BLaER1 treated with 17β-estradiol and CSF1 and Interleukin-3, amounts not matched to agents 10 nM and 100 nM (cell line): ENCODE measurements around the gene NFXL1.
"Not testable (repeated sequence)": the region's sequence is repeated elsewhere in the genome, so short reads cannot be mapped to it uniquely, and the experiment has no call there.

ENCODE experiments used
- H3K27ac ChIP-seq, 11 experiments: shearing (Covaris generic); formaldehyde crosslinking; 2 replicates each; pipeline ENCODE4 v1.8.1; 2022
- H3K27me3 ChIP-seq, 11 experiments: shearing (Covaris generic); formaldehyde crosslinking; 2 replicates each; pipeline ENCODE4 v1.8.1; 2022
- H3K36me3 ChIP-seq, 11 experiments: shearing (Covaris generic); formaldehyde crosslinking; 2 replicates each; pipeline ENCODE4 v1.8.1; 2022
- H3K4me1 ChIP-seq, 10 experiments: shearing (Covaris generic); formaldehyde crosslinking; 2 replicates each; pipeline ENCODE4 v1.8.1; 2022
- H3K4me2 ChIP-seq, 11 experiments: shearing (Covaris generic); formaldehyde crosslinking; 2 replicates each; pipeline ENCODE4 v1.8.1; 2022
- H3K4me3 ChIP-seq, 10 experiments: shearing (Covaris generic); formaldehyde crosslinking; 2 replicates each; pipeline ENCODE4 v1.8.1; 2022
- H3K9ac ChIP-seq, 11 experiments: shearing (Covaris generic); formaldehyde crosslinking; 2 replicates each; pipeline ENCODE4 v1.8.1; 2022
- H3K9me3 ChIP-seq, 11 experiments: shearing (Covaris generic); formaldehyde crosslinking; replicated peaks in 1 of 11; 2 replicates each; pipeline ENCODE4 v1.8.1; 2022
- H4K20me1 ChIP-seq, 11 experiments: shearing (Covaris generic); formaldehyde crosslinking; 2 replicates each; pipeline ENCODE4 v1.8.1; 2022
- Cebpa-rat ChIP-seq, 11 experiments: shearing (Covaris generic); IDR thresholded peaks; 2 replicates each; pipeline ENCODE4 v1.8.1; 2022

The NFXL1 gene

DNA sequence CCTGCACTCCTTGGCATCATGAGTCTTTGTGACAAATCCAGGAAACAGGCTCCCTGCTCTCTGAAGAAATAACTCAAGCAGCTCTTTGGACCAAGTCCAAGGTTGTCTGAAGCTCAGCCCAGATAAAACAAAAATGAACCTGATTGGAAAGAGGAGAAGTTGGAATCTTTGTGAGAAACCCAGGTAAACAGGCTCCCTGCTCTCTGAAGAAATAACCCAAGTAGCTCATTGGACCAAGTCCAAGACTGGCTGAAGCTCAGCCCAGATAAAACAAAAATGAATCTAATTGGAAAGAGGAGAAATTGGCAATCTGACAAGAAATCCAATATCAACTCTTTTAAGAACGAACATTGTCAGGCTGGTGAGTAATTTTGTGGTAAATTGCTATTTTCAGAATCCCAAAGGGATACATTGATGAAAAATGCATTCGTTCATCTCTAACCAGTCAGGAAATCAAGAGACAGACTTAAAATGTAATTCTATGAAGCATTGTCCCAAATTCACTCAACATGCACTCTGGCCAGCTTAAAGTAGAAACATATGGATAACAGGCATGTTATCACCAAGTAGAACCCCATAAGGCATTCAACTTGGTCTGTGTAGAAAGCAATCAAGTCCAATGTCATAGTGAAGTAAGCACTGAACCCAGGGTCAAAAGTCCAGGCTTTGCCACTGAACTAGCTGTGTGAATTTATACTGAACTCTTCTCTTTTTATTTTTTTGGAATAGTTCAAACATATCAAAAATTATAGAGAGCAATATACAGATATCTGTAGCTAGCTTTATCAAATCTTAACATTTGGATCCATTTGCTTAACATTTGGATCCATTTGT is 16.8 kb upstream of the NFXL1 start:
- H3K36me3 ChIP-seq: 0 out of 22 replicates have a peak, but pooled peaks cover 0 to 4% (median 0%) of the 10 kb centered on the region in 11 experiments
- no peaks in the 10 kb centered on the region for H3K27me3 ChIP-seq
- H3K9me3 ChIP-seq: peaks cover 7 to 19% (median 10%) of the 10 kb centered on the region in 11 experiments; a peak in 20 of 22 replicates
- H3K4me1 ChIP-seq: peaks cover 8 to 22% (median 11%) of the 10 kb centered on the region in 10 experiments
- TF ChIP-seq Cebpa-rat (IDR thresholded peaks at IDR 0.05): no peak
- no peak overlapping the region for H3K9ac ChIP-seq
- no peak overlapping the region for H3K27ac ChIP-seq
- H3K4me3 ChIP-seq: no peak overlapping the region
- H3K4me2 ChIP-seq: peak overlapping the region; percentile 4 to 57 (median 35); a peak in 19 of 22 replicates
- H4K20me1 ChIP-seq: no peaks in the 10 kb centered on the region

DNA sequence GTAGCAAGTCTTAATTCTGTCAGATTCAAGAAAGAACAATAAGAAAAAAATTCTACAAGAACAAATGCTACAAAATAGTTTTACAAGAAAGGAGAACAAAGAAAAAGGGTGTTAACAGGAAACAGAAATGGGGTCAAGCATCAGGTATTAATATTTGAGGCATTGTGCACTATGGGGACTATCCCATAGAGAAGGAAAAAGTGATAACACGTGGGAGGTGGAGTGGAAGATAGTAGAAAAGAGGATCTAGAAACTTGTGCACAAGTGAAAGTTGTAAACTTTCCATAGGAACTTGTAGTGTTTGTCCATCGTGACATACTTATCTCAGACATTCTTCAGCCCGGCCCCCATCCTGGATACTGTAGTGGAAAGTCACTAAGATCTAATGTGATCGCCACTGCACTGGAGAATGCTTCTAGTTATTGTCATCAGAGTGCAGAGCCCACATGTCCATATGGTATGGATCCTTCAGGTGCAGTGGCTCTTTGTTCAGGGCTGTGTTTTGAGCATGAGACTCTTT is 15.4 kb upstream of the NFXL1 start:
- Histone ChIP-seq H3K4me1 (peaks cover 8 to 22% (median 11%) of the 10 kb centered on the region in 10 experiments), H4K20me1 (no peaks in the 10 kb centered on the region), H3K9me3 (peaks cover 7 to 33% (median 10%) of the 10 kb centered on the region in 11 experiments; a peak in 20 of 22 replicates), H3K4me2 (peak overlapping the region in 4 of 11 experiments; percentile 15 to 60 (median 21); a peak in 5 of 22 replicates), H3K9ac (no peak overlapping the region), H3K36me3 (0 out of 22 replicates have a peak, but pooled peaks cover 0 to 4% (median 0%) of the 10 kb centered on the region in 11 experiments), H3K27ac (no peak overlapping the region), H3K27me3 (no peaks in the 10 kb centered on the region), H3K4me3 (no peak overlapping the region)
- TF ChIP-seq Cebpa-rat (IDR thresholded peaks at IDR 0.05): no peak

DNA sequence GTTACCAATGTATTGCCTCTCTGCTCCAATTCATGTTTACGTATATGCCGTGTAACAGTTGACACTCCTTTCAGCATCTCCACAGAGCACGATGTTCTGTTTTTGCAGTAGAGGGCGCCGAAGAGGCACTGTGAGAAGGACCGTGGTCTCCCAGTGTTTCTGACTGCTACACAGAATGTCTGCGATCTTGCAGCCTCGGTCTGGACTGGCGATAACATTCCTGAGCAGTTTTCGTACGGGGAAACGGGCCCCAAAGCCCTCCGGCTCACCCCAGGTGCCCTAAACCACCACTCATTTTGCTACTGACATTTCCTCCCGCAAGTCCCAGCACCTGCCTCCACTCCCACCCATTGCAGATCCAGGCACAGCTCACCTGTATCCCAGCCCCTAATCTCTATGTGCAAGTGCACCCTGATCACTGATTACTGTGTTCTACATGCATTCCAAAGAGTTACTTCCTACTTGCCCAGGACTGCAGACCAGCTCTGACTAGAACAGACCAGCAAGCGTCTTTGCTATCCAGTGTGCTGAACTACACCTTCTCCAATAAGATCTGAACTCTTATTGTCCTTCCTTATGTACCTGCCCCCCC is 12.4 kb upstream of the NFXL1 start:
- Histone ChIP-seq H4K20me1 (peaks cover 0 to 5% (median 0%) of the 10 kb centered on the region in 11 experiments; a peak in 1 of 22 replicates), H3K4me3 (no peak overlapping the region), H3K9me3 (peaks cover 0 to 52% (median 16%) of the 10 kb centered on the region in 11 experiments; a peak in 15 of 22 replicates), H3K27me3 (no peaks in the 10 kb centered on the region), H3K9ac (no peak overlapping the region), H3K4me2 (no peak overlapping the region), H3K27ac (no peak overlapping the region), H3K36me3 (no peaks in the 10 kb centered on the region), H3K4me1 (peaks cover 8 to 37% (median 11%) of the 10 kb centered on the region in 10 experiments)
- no peak for TF ChIP-seq Cebpa-rat (IDR thresholded peaks at IDR 0.05)

DNA sequence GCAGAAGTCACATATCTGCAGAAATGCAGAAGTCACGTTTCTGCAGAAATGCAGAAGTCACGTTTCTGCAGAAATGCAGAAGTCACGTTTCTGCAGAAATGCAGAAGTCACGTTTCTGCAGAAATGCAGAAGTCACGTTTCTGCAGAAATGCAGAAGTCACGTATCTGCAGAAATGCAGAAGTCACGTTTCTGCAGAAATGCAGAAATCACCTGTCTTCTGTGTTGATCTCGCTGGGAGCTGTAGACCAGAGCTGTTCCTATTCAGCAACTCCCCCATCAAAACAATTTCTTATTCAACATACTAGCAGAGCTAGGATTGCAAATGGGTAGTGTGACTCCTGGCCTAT is 8.9 kb upstream of the NFXL1 start:
- H3K4me2 ChIP-seq, H3K9ac ChIP-seq, H3K4me3 ChIP-seq, H3K36me3 ChIP-seq, H4K20me1 ChIP-seq, H3K27me3 ChIP-seq: not testable (repeated sequence)
- peaks cover 5 to 69% (median 23%) of the 10 kb centered on the region in 11 experiments; a peak in 21 of 22 replicates for H3K9me3 ChIP-seq
- peak overlapping the region in 4 of 11 experiments; percentile 15 to 56 (median 46); a peak in 5 of 22 replicates for H3K27ac ChIP-seq
- H3K4me1 ChIP-seq: peaks cover 0 to 16% (median 0%) of the 10 kb centered on the region in 10 experiments; a peak in 6 of 20 replicates

DNA sequence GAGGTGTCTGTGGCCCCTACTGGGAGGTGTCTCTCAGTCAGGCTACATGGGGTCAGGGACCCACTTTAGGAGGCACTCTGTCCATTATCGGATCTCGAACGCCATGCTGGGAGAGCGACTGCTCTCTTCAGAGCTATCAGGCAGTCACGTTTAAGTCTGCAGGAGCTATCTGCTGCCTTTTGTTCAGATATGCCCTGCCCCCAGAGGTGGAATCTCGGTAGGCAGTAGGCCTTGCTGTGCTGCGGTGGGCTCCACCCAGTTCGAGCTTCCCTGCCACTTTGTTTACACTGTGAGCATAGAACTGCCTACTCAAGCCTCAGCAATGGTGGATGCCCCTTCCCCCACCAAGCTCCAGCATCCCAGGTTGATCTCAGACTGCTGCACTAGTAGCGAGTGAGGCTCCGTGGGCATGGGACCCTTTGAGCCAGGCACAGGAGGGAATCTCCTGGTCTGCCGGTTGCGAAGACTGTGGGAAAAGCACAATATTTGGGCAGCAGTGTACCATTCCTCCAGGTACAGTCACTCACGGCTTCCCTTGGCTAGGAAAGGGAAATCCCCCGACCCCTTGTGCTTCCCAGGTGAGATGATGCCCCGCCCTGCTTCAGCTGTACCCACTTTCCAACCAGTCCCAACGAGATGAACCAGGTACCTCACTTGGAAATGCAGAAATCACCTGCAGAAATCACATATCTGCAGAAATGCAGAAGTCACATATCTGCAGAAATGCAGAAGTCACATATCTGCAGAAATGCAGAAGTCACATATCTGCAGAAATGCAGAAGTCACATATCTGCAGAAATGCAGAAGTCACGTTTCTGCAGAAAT is 8.3 kb upstream of the NFXL1 start:
- H3K9ac ChIP-seq, H3K36me3 ChIP-seq, H3K4me3 ChIP-seq, H3K27me3 ChIP-seq, H4K20me1 ChIP-seq: not testable (repeated sequence)
- Histone ChIP-seq H3K4me2 (0 out of 22 replicates have a peak overlapping the region, but pooled peaks of 1 of the 11 experiments have one; percentile 11), H3K4me1 (peaks cover 0 to 16% (median 0%) of the 10 kb centered on the region in 10 experiments; a peak in 6 of 20 replicates), H3K27ac (peak overlapping the region in 3 of 11 experiments; percentile 12 to 56 (median 54); a peak in 5 of 22 replicates), H3K9me3 (peaks cover 9 to 75% (median 29%) of the 10 kb centered on the region in 11 experiments; a peak in 21 of 22 replicates)

DNA sequence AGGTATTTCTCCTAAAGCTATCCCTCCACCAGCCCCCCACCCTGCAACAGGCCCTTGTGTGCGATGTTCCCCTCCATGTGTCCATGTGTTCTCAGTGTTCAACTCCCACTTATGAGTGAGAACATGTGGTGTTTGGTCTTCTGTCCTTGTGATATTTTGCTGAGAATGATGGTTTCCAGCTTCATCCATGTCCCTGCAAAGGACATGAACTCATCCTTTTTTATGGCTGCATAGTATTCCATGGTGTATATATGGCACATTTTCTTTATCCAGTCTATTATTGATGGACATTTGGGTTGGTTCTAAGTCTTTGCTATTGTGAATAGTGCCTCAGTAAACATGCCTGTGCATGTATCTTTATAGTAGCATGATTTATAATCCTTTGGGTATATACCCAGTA is 2.8 kb upstream of the NFXL1 start:
- not testable (repeated sequence) for H3K36me3 ChIP-seq, H3K27me3 ChIP-seq, H3K4me2 ChIP-seq, H4K20me1 ChIP-seq, H3K4me3 ChIP-seq, H3K27ac ChIP-seq, H3K9ac ChIP-seq
- H3K4me1 ChIP-seq: peaks cover 19 to 27% (median 23%) of the 10 kb centered on the region in 10 experiments
- peaks cover 9 to 29% (median 15%) of the 10 kb centered on the region in 11 experiments; a peak in 21 of 22 replicates for H3K9me3 ChIP-seq

DNA sequence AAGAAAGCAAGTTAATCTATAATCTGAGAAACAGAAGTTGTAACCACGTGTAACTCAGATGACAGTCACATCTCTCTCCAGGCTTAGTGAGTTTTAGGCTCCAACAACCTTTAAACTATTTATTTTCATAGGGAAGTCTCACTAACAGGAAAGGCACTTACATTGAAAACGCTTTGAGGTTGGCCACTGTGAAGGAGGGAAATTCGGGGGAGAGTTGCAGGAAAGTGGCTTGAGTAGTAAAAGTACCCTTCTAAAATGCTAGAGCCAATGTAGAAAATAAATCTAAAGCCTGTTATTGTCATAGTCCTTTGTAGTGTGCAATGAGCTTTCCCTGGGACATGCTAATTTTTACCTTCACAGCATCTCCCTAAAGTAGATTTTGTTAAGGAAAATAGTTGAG is 995 bp upstream of the NFXL1 start:
- Histone ChIP-seq H3K9me3 (peaks cover 9 to 23% (median 15%) of the 10 kb centered on the region in 11 experiments; a peak in 21 of 22 replicates), H3K27me3 (no peaks in the 10 kb centered on the region), H3K4me1 (peaks cover 24 to 41% (median 34%) of the 10 kb centered on the region in 10 experiments), H3K9ac (peak overlapping the region in 1 of 11 experiments; percentile 66; a peak in 1 of 22 replicates), H3K27ac (peak overlapping the region in 2 of 11 experiments; percentile 7 to 63; a peak in 3 of 22 replicates), H3K4me2 (peak overlapping the region; percentile 66 to 88 (median 75)), H4K20me1 (no peaks in the 10 kb centered on the region), H3K36me3 (peaks cover 1 to 13% (median 5%) of the 10 kb centered on the region in 11 experiments; a peak in 16 of 22 replicates), H3K4me3 (peak overlapping the region in 2 of 10 experiments; percentile 77 to 96; a peak in 3 of 20 replicates)
- no peak for TF ChIP-seq Cebpa-rat (IDR thresholded peaks at IDR 0.05)

DNA sequence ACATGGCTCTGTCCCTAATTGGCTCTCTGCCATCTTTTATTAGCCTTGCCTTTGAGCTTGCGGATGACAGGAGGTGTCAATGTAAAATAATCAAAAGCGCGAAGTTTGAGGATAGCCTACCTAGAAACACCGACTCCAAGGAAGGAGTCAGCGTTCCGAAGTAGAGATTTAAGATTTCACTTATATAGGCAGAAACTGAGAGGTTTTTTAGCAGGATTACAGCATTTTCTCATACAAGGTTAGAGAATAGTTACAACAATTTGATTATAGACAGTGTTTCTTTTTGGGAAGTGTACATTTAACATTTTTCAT is 499 bp upstream of the NFXL1 start:
- H3K4me1 ChIP-seq: peaks cover 24 to 41% (median 34%) of the 10 kb centered on the region in 10 experiments
- H3K27me3 ChIP-seq: no peaks in the 10 kb centered on the region
- H3K4me2 ChIP-seq: peak overlapping the region; percentile 66 to 88 (median 75)
- peak overlapping the region in 7 of 11 experiments; percentile 1 to 63 (median 32); a peak in 9 of 22 replicates for H3K27ac ChIP-seq
- H4K20me1 ChIP-seq: no peaks in the 10 kb centered on the region
- peak overlapping the region; percentile 77 to 98 (median 93) for H3K4me3 ChIP-seq
- H3K36me3 ChIP-seq: peaks cover 6 to 18% (median 10%) of the 10 kb centered on the region in 11 experiments; a peak in 18 of 22 replicates
- peak overlapping the region in 9 of 11 experiments; percentile 18 to 66 (median 56); a peak in 13 of 22 replicates for H3K9ac ChIP-seq
- no peak for TF ChIP-seq Cebpa-rat (IDR thresholded peaks at IDR 0.05)
- peaks cover 9 to 23% (median 15%) of the 10 kb centered on the region in 11 experiments; a peak in 21 of 22 replicates for H3K9me3 ChIP-seq
